Dedifferentiated amniotic fluid mesenchymal stem cell (primary cell): Measurements from ENCODE around the gene MARVELD3.

ENCODE experiments used
- DNase-seq: peaks from one replicate; pipeline ENCODE4 v3.0.0-alpha.2; 2016; ENCODE audit errors: extremely low spot score

The MARVELD3 gene

GRCh38 chr16:71623597-71623996 is 2.4 kb upstream of the MARVELD3 start:
- no peak for DNase-seq

- DNase-seq: no peak
Observed at GRCh38 chr16:71625113-71625850, 702 bp upstream of the MARVELD3 start.

GRCh38 chr16:71626858-71627213 is 852 bp downstream of the MARVELD3 start:
- DNase-seq: no peak

- DNase-seq: no peak
Observed at GRCh38 chr16:71627731-71628181, 1.8 kb downstream of the MARVELD3 start.

- DNase-seq: no peak
Observed at GRCh38 chr16:71628810-71629209, 2.8 kb downstream of the MARVELD3 start.

GRCh38 chr16:71629278-71630016 is 3.5 kb downstream of the MARVELD3 start:
- no peak for DNase-seq

- DNase-seq: no peak
Observed at GRCh38 chr16:71630808-71631207, 4.8 kb downstream of the MARVELD3 start.

GRCh38 chr16:71631776-71632175 is 5.8 kb downstream of the MARVELD3 start:
- DNase-seq: no peak

- no peak for DNase-seq
Observed at GRCh38 chr16:71635632-71636031, 9.6 kb downstream of the MARVELD3 start.

GRCh38 chr16:71637398-71637797 is 11.4 kb downstream of the MARVELD3 start:
- DNase-seq: peak; percentile 66

- DNase-seq: no peak
Observed at GRCh38 chr16:71645450-71645849, 19.5 kb downstream of the MARVELD3 start.

- no peak for DNase-seq
Observed at GRCh38 chr16:71647391-71647790, 21.4 kb downstream of the MARVELD3 start.

GRCh38 chr16:71648162-71648561 is 22.2 kb downstream of the MARVELD3 start:
- no peak for DNase-seq

- DNase-seq: no peak
Observed at GRCh38 chr16:71648921-71649320, 22.9 kb downstream of the MARVELD3 start.

GRCh38 chr16:71649704-71650103 is 23.7 kb downstream of the MARVELD3 start:
- DNase-seq: no peak

- DNase-seq: no peak
Observed at GRCh38 chr16:71658771-71659170, 32.8 kb downstream of the MARVELD3 start.

- no peak for DNase-seq
Observed at GRCh38 chr16:71659471-71659870, 33.5 kb downstream of the MARVELD3 start.

- DNase-seq: no peak
Observed at GRCh38 chr16:71666264-71666663, 40.3 kb downstream of the MARVELD3 start.

- DNase-seq: no peak
Observed at GRCh38 chr16:71666928-71667707, 41.1 kb downstream of the MARVELD3 start.

GRCh38 chr16:71669926-71670536 is 44.0 kb downstream of the MARVELD3 start:
- DNase-seq: no peak

- DNase-seq: no peak
Observed at GRCh38 chr16:71670537-71670936, 44.6 kb downstream of the MARVELD3 start.

- DNase-seq: no peak
Observed at GRCh38 chr16:71671165-71671564, 45.2 kb downstream of the MARVELD3 start.
